Left ventricle myocardium inferior (tissue), 1 donor: ENCODE results near the gene COL19A1. TPM values are rescaled to one million over a fixed set of nuclear protein-coding genes. Genes with fewer than 3 reads are reported as not detected.

ENCODE experiments used
- DNase-seq: peaks from one replicate; pipeline ENCODE4 v3.0.0-alpha.2; 2020
- H3K27ac ChIP-seq: fragments of 200-600 bp; replicated peaks from 2 replicates; pipeline ENCODE4 v1.8.0; 2021
- H3K27me3 ChIP-seq: fragments of 200-600 bp; 2 replicates; pipeline ENCODE4 v1.8.0; 2021; ENCODE audit warnings: low read depth
- H3K36me3 ChIP-seq: fragments of 200-600 bp; 2 replicates; pipeline ENCODE4 v1.8.0; 2021
- H3K4me1 ChIP-seq: fragments of 200-600 bp; 2 replicates; pipeline ENCODE4 v1.8.0; 2021
- H3K4me3 ChIP-seq: fragments of 200-600 bp; 2 replicates; pipeline ENCODE4 v1.8.0; 2021; ENCODE audit warnings: mild to moderate bottlenecking, moderate library complexity
- H3K9me3 ChIP-seq: fragments of 200-600 bp; replicated peaks from 2 replicates; pipeline ENCODE4 v1.8.0; 2021
- CTCF ChIP-seq: fragments of 200-600 bp; IDR thresholded peaks from 2 replicates; pipeline ENCODE4 v1.8.0; 2021; ENCODE audit warnings: antibody characterized with exemption, mild to moderate bottlenecking, borderline replicate concordance
- intact Hi-C: fragments of 100-400 bp; cut with micrococcal nuclease; formaldehyde crosslinking; loops from one replicate; pipeline ENCODE4 v1.11.0; 2022
- total RNA-seq: library from RNA; stranded (reverse); fragmentation: NEBNext Ultra II Directional; extraction: Animal tissue kit (Norgen Biotek cat#: 25700); gene quantifications from one replicate; pipeline ENCODE4 v1.2.1, GENCODE V29; 2021
- donor health status: DM: no; HTN: yes; CAD: no; lungs with severe emphysema.

Gene COL19A1
- total RNA-seq, 1 donor from 2014 or later: 1.9 TPM

GRCh38 chr6:70152786-70153185 lies 286.4 kb downstream of the COL19A1 start:
- no peak overlapping the region for H3K4me3 ChIP-seq
- H3K36me3 ChIP-seq: no peaks in the 10 kb centered on the region
- H3K27me3 ChIP-seq: no peaks in the 10 kb centered on the region
- H3K27ac ChIP-seq: no peak overlapping the region
- no peaks in the 10 kb centered on the region for H3K9me3 ChIP-seq
- intact Hi-C loops: no loop called here
- DNase-seq: no peak
- no peaks in the 10 kb centered on the region for H3K4me1 ChIP-seq
- TF ChIP-seq CTCF: no peak

DNA sequence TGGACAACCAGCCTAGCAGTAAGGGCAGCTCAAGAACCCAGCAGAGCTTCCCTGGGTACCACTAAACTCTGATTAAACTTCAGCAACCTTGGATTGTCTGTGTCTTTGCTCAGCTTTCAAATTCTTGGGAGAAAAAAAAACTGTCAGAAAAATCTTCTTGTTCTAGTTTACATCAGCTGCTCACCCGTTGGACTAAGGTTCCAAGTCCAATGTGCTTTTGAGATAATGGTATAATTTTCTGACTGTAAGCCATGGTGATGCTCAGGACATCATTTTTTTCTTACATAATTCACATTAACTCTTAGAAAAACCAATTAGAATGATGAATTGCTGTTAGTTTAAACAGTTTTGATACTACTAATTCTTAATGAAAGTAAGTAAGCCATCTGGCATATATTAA lies 290.7 kb downstream of the COL19A1 start:
- intact Hi-C loops: no loop called here
- H3K36me3 ChIP-seq: no peaks in the 10 kb centered on the region
- no peak for TF ChIP-seq CTCF

GRCh38 chr6:70160276-70160675 lies 293.9 kb downstream of the COL19A1 start:
- Histone ChIP-seq H3K4me1 (no peaks in the 10 kb centered on the region), H3K27me3 (no peaks in the 10 kb centered on the region), H3K27ac (no peak overlapping the region), H3K36me3 (no peaks in the 10 kb centered on the region), H3K4me3 (no peak overlapping the region), H3K9me3 (no peaks in the 10 kb centered on the region)
- no peak for DNase-seq
- intact Hi-C loops: no loop called here
- TF ChIP-seq CTCF: no peak

More for the DNA sequence above, 290.7 kb downstream of the COL19A1 start:
- H3K27ac ChIP-seq: no peak overlapping the region
- H3K4me1 ChIP-seq: no peaks in the 10 kb centered on the region
- no peak for DNase-seq
- H3K27me3 ChIP-seq: no peaks in the 10 kb centered on the region
- H3K4me3 ChIP-seq: no peak overlapping the region
- H3K9me3 ChIP-seq: no peaks in the 10 kb centered on the region

- DNase-seq: no peak
- Histone ChIP-seq H3K27ac (no peak overlapping the region), H3K4me3 (no peak overlapping the region), H3K27me3 (no peaks in the 10 kb centered on the region), H3K9me3 (no peaks in the 10 kb centered on the region), H3K4me1 (no peaks in the 10 kb centered on the region), H3K36me3 (no peaks in the 10 kb centered on the region)
- intact Hi-C loops: no loop called here
- no peak for TF ChIP-seq CTCF
These were observed 296.6 kb downstream of the COL19A1 start for GRCh38 chr6:70162972-70163371.

DNA sequence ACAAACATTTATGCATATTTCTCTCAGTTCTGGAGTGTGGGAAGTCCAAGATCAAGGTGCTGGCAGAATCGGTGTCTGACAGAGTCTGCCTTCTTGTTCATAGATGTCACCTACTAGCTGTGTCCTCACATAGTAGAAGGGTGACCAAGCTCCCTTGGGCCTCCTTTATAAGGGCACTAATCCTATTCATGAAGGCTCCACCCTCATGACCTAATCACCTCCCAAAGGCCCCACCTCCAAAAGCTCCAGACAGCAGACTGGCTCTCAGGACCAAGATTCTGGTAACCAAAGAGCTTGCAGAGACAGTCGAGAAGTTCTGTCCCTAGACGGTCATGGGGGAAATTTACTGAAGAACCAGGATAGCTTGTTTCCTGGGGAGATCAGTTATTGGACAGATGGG lies 297.4 kb downstream of the COL19A1 start:
- no peaks in the 10 kb centered on the region for H3K36me3 ChIP-seq
- no peak for DNase-seq
- TF ChIP-seq CTCF: no peak
- H3K9me3 ChIP-seq: no peaks in the 10 kb centered on the region
- no peak overlapping the region for H3K4me3 ChIP-seq
- no peaks in the 10 kb centered on the region for H3K27me3 ChIP-seq
- H3K27ac ChIP-seq: no peak overlapping the region
- intact Hi-C loops: no loop called here
- no peaks in the 10 kb centered on the region for H3K4me1 ChIP-seq

GRCh38 chr6:70164556-70164955 lies 298.2 kb downstream of the COL19A1 start:
- Histone ChIP-seq H3K36me3 (no peaks in the 10 kb centered on the region), H3K27ac (no peak overlapping the region), H3K4me1 (no peaks in the 10 kb centered on the region), H3K27me3 (no peaks in the 10 kb centered on the region), H3K4me3 (no peak overlapping the region), H3K9me3 (no peaks in the 10 kb centered on the region)
- no peak for TF ChIP-seq CTCF
- DNase-seq: no peak
- intact Hi-C loops: no loop called here
